Measurements from ENCODE around the gene SSNA1.

DNA sequence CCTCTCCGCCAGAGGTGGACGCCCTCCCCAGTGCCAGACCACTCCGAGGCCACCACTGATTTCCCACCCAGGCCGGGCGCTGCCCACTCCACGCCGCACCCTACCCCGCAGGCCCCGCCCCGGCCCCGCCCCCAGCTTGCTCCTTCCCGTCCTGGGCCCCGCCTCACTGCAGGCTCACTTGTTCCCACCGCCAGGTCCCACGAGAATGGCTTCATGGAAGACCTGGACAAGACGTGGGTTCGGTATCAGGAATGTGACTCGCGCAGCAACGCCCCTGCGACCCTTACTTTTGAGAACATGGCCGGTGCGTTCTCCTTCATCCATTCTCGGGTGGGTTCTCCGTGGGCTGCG, 25.1 kb upstream of the SSNA1 start:
- TF ChIP-seq, protein P1, sequence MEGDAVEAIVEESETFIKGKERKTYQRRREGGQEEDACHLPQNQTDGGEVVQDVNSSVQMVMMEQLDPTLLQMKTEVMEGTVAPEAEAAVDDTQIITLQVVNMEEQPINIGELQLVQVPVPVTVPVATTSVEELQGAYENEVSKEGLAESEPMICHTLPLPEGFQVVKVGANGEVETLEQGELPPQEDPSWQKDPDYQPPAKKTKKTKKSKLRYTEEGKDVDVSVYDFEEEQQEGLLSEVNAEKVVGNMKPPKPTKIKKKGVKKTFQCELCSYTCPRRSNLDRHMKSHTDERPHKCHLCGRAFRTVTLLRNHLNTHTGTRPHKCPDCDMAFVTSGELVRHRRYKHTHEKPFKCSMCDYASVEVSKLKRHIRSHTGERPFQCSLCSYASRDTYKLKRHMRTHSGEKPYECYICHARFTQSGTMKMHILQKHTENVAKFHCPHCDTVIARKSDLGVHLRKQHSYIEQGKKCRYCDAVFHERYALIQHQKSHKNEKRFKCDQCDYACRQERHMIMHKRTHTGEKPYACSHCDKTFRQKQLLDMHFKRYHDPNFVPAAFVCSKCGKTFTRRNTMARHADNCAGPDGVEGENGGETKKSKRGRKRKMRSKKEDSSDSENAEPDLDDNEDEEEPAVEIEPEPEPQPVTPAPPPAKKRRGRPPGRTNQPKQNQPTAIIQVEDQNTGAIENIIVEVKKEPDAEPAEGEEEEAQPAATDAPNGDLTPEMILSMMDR (IDR thresholded peaks at IDR 0.05): no peak
- TF ChIP-seq POLR2A (IDR thresholded peaks at IDR 0.05): no peak

Data from esophagus squamous epithelium (tissue), 4 donors.